Skin epidermis (tissue), 12 donors: ENCODE results near the gene UQCC5.
A peak's percentile ranks its signal among the peaks of the same experiment; 100 is the strongest.

ENCODE experiments used
- H3K27ac ChIP-seq, 21 experiments: fragments of 200-600 bp; sonication (generic) in 11 of 21; one replicate each; pipeline ENCODE4 v1.5.0; 2020; ENCODE audit warnings: mild to moderate bottlenecking in 3 of 21, inconsistent platforms in 2 of 21, moderate library complexity in 2 of 21
- H3K4me3 ChIP-seq, 7 experiments: fragments of 200-600 bp; sonication (generic) in 2 of 7; one replicate each; pipeline ENCODE4 v1.5.0; 2020; ENCODE audit warnings: inconsistent platforms in 2 of 7, mild to moderate bottlenecking in 2 of 7, moderate library complexity in 1 of 7

UQCC5 gene

GRCh38 chr3:52502808-52503350, 33.5 kb upstream of the UQCC5 start:
- H3K4me3 ChIP-seq: no peak overlapping the region
- H3K27ac ChIP-seq: no peak overlapping the region

DNA sequence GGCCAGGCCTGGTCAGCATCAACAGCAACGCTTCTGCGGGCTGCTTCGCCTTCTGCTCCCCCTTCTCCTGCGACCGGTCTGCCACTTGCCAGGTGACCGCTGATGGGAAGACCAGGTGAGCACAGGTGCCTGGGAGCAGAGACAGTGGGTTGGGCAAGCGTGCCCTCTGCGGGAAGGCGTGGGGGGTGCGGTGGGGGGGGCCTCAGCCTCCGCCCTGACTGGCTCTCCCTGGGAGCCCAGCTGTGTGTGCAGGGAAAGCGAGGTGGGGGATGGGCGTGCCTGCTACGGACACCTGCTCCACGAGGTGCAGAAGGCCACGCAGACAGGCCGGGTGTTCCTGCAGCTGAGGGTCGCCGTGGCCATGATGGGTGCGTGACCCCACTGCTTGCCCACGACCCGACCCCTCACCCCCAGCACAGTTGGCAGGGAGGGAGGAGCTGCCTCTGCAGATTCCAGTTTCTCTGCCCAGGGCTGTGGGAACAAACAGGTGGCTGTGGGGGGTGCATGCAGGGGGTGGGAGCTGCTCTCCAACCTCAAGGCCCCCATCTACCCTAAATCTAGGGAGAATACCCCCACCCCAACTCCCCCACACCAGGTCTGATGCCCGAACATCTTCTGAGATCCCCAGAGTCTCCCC, 32.5 kb upstream of the UQCC5 start:
- Histone ChIP-seq H3K4me3 (no peak overlapping the region), H3K27ac (no peak overlapping the region)

DNA sequence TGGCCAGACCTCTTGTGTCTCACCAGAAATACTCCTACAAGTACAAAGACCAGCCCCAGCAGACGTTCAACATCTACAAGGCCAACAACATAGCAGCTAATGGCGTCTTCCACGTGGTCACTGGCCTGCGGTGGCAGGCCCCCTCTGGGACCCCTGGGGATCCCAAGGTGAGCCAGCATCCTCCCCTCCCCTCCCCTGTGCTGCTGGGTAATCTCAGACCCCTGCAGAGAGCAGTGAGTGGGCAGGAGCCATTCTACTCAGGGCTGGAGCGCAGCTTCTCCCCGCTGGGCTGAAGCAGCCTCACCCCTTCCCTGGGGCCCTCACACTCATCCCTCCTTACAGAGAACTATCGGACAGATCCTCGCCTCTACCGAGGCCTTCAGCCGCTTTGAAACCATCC, 31.4 kb upstream of the UQCC5 start:
- Histone ChIP-seq H3K4me3 (no peak overlapping the region), H3K27ac (no peak overlapping the region)

DNA sequence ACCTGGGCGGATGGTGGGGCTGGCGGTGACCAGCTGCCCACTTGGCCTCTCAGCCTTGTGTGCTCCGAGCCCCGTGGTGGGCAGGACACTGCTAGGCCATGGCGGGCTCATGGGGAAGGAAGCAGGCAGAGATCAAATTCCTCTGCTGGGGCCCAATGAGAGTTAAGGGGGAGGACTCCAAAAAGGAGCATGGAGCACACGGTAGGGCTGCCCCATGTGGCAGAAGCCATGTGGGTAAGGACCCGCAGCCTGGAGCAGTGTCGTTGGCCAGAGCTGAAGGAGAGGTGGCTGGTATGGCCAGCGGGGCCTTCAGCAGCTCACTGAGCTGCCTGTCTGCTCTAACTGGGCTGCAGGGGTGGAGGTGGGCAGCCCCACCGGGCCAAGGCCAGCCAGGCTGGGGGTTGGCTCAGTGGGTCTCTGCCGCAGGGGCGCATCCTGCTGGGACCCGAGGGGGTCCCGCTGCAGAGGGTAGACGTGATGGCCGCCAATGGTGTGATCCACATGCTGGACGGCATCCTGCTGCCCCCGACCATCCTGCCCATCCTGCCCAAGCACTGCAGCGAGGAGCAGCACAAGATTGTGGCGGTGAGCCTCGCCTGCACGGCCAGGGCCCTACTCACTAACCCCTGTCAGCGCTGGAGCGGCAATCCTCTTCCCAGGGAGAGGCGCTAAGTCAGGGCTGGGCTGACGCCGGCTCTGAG, 30.0 kb upstream of the UQCC5 start:
- Histone ChIP-seq H3K27ac (no peak overlapping the region), H3K4me3 (no peak overlapping the region)

DNA sequence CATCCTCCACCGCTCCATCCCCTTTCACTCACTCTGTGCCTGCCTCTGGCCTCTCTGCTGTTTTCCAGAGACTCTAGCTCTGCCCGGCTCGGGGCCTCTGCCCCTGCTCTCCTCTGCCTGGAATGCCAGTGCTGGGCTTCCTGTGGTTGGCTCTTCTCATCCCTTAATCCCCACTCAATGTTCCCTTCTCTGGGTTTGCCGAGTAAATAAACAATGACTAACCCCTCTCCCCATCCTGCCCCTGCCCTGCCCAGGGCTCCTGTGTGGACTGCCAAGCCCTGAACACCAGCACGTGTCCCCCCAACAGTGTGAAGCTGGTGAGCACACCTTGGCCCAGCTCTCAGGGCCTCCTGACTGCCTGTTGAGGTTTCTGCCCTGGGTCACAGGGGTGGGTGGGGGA, 29.0 kb upstream of the UQCC5 start:
- no peak overlapping the region for H3K4me3 ChIP-seq

GRCh38 chr3:52509753-52510328, 26.6 kb upstream of the UQCC5 start:
- Histone ChIP-seq H3K27ac (no peak overlapping the region), H3K4me3 (no peak overlapping the region)

More for the DNA sequence above, 29.0 kb upstream of the UQCC5 start:
- no peak overlapping the region for H3K27ac ChIP-seq

DNA sequence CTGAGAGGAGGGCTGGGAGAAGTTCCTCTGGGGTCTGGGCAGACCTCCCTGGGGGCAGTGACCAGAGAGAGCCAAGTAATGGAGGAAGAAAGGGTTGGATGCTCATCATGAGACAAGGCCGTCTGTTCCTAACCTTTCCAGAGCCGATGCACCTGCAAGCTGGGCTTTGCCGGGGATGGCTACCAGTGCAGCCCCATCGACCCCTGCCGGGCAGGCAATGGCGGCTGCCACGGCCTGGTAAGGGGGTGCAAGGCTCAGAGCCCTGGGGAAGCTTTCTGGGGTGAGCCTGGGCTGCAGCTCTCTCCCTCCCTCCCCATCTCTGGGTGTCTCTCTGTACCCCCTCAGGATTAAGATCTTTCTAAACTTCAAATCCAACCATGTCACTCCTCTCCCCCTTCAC, 24.9 kb upstream of the UQCC5 start:
- Histone ChIP-seq H3K27ac (no peak overlapping the region), H3K4me3 (no peak overlapping the region)

- Histone ChIP-seq H3K27ac (no peak overlapping the region), H3K4me3 (no peak overlapping the region)
Measured at GRCh38 chr3:52512105-52512504, 24.3 kb upstream of the UQCC5 start.

GRCh38 chr3:52512727-52513126, 23.7 kb upstream of the UQCC5 start:
- Histone ChIP-seq H3K4me3 (no peak overlapping the region), H3K27ac (no peak overlapping the region)

DNA sequence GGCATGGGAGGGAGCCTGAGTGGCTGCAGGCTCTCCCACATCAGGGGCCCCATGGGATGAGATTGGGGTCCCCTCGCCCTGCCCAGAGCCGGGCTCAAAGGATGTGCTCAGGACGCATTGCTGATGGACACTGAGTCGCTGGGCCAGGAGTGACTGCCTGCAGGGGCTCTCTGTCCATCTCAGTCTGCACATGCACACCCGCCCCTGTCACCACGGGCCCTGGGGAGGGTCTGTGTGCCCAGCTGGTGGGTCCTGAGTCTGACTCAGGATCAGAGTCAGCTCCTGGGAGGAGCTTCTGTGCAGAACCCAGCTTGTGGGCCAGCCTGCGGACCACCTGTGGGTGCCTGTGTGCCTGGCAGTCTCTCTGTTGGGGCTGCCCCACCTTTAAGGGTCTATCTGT, 23.1 kb upstream of the UQCC5 start:
- Histone ChIP-seq H3K4me3 (no peak overlapping the region), H3K27ac (no peak overlapping the region)

- Histone ChIP-seq H3K27ac (no peak overlapping the region), H3K4me3 (no peak overlapping the region)
Measured at GRCh38 chr3:52514576-52514975, 21.8 kb upstream of the UQCC5 start.

GRCh38 chr3:52515192-52515591, 21.2 kb upstream of the UQCC5 start:
- H3K27ac ChIP-seq: no peak overlapping the region

GRCh38 chr3:52516509-52517195, 19.8 kb upstream of the UQCC5 start:
- H3K4me3 ChIP-seq: no peak overlapping the region

More at GRCh38 chr3:52515192-52515591, 21.2 kb upstream of the UQCC5 start:
- no peak overlapping the region for H3K4me3 ChIP-seq

GRCh38 chr3:52517796-52518722, 18.3 kb upstream of the UQCC5 start:
- Histone ChIP-seq H3K4me3 (peak overlapping the region in 1 of 7 experiments; percentile 14), H3K27ac (no peak overlapping the region)

More at GRCh38 chr3:52516509-52517195, 19.8 kb upstream of the UQCC5 start:
- no peak overlapping the region for H3K27ac ChIP-seq

- H3K4me3 ChIP-seq: peak overlapping the region in 3 of 7 experiments; percentile 0 to 14 (median 4)
- peak overlapping the region in 1 of 21 experiments; percentile 15 for H3K27ac ChIP-seq
Measured at GRCh38 chr3:52518723-52519444, 17.5 kb upstream of the UQCC5 start.

DNA sequence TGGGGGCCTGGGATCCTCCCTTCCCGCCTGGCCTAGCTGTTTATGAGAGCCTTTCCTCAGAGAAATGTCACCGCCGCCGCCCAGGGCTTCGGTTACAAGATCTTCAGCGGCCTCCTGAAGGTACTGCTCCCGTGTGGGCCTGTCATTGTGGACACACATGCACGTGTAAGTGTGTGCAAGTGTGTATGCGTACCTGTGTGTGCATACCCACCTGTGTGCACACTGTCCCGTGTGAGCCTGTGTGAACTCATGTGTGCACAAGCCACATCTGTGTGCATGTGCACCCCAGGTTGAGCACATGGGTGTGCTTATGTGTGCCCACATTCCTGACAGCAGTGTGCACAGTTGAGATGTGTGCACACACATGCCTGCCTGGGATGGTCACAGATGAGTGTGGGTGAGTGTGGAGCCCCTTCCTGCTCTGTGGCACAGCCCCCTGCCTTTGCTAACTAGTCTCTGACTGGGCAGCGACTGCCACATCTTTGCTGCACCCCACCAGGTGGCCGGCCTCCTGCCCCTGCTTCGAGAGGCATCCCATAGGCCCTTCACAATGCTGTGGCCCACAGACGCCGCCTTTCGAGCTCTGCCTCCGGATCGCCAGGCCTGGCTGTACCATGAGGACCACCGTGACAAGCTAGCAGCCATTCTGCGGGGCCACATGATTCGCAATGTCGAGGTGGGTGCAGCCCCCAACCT, 16.8 kb upstream of the UQCC5 start:
- Histone ChIP-seq H3K27ac (no peak overlapping the region), H3K4me3 (no peak overlapping the region)

GRCh38 chr3:52520141-52520667, 16.2 kb upstream of the UQCC5 start:
- H3K27ac ChIP-seq: no peak overlapping the region
- no peak overlapping the region for H3K4me3 ChIP-seq
